Endothelial cell of umbilical vein (primary cell): ENCODE data around the gene PKD1.

ENCODE experiments used
- CTCF ChIP-seq, 2 donors: IDR thresholded peaks; 1 replicate in 1 of 2; 2 replicates in 1 of 2; pipeline ENCODE4 v1.5.1; 2011; ENCODE audit warnings: low read length in 2 of 2, mild to moderate bottlenecking in 2 of 2, moderate library complexity in 2 of 2, control low read depth in 1 of 2, inconsistent platforms in 1 of 2, low read depth in 1 of 2; ENCODE audit not compliant: insufficient read depth in 1 of 2; ENCODE audit errors: extremely low read depth in 1 of 2
- EZH2 ChIP-seq: IDR thresholded peaks from 2 replicates; pipeline ENCODE4 v1.6.1; 2012; ENCODE audit warnings: borderline replicate concordance, low read depth, mild to moderate bottlenecking, moderate library complexity, low read length, inconsistent platforms; ENCODE audit not compliant: severe bottlenecking
- FOS ChIP-seq: IDR thresholded peaks from 2 replicates; pipeline ENCODE4 v1.6.1; 2011; ENCODE audit warnings: mild to moderate bottlenecking, low read length, moderate library complexity, borderline replicate concordance; ENCODE audit not compliant: insufficient read depth
- MAX ChIP-seq: IDR thresholded peaks from 2 replicates; pipeline ENCODE4 v1.6.1; 2011; ENCODE audit not compliant: insufficient read depth, insufficient read length
- MYC ChIP-seq: IDR thresholded peaks from one replicate; pipeline ENCODE4 v1.6.1; 2011; ENCODE audit warnings: mild to moderate bottlenecking, low read depth, low read length
- POLR2A ChIP-seq: IDR thresholded peaks from 2 replicates; pipeline ENCODE4 v1.6.1; 2012; ENCODE audit warnings: low read depth, mild to moderate bottlenecking, control low read depth, low read length
- POLR2AphosphoS5 ChIP-seq: IDR thresholded peaks from 2 replicates; pipeline ENCODE4 v1.6.1; 2012; ENCODE audit warnings: low read depth, mild to moderate bottlenecking, control low read depth, low read length, moderate library complexity; ENCODE audit not compliant: insufficient read depth

- TF ChIP-seq CTCF (IDR thresholded peaks at IDR 0.05; ENCODE audit: extremely low read depth in 1 of 2, insufficient read depth in 1 of 2, low read depth in 1 of 2, low read length in 2 of 2) (no peak), MYC (no peak), POLR2AphosphoS5 (no peak), POLR2A (no peak), EZH2 (no peak), FOS (no peak), MAX (no peak)
Observed at GRCh38 chr16:2058420-2058819, 77.3 kb downstream of the PKD1 start.
